Measurements from ENCODE around the gene DHX15. TPM values are rescaled to one million over a fixed set of nuclear protein-coding genes. Genes with fewer than 3 reads are reported as not detected.

Gene DHX15
- total RNA-seq, 4 donors from 2014 or later, result 113 to 334 (median 139) TPM

- H3K4me1 ChIP-seq, result no peaks in the 10 kb centered on the region
- no peak for DNase-seq
- H3K4me3 ChIP-seq, result no peak overlapping the region
- no peaks in the 10 kb centered on the region for H3K27me3 ChIP-seq
- H3K36me3 ChIP-seq, result no peaks in the 10 kb centered on the region
- no peak overlapping the region for H3K27ac ChIP-seq
- no peaks in the 10 kb centered on the region for H3K9me3 ChIP-seq
- TF ChIP-seq POLR2A (IDR thresholded peaks at IDR 0.05) (no peak), CTCF (IDR thresholded peaks at IDR 0.05) (no peak)
- intact Hi-C loops (cut with DNase I; ENCODE audit: low total_unique reads), result no loop called here
These were observed 13.7 kb upstream of the DHX15 start for GRCh38 chr4:24598025-24598424.

- Histone ChIP-seq H3K4me1 (no peaks in the 10 kb centered on the region), H3K9me3 (no peaks in the 10 kb centered on the region), H3K36me3 (no peaks in the 10 kb centered on the region), H3K4me3 (no peak overlapping the region), H3K27ac (no peak overlapping the region), H3K27me3 (no peaks in the 10 kb centered on the region)
- no peak for TF ChIP-seq CTCF (IDR thresholded peaks at IDR 0.05)
- no peak for TF ChIP-seq POLR2A (IDR thresholded peaks at IDR 0.05)
- no peak for DNase-seq
- intact Hi-C loops (cut with DNase I; ENCODE audit: low total_unique reads), result no loop called here
These were observed 11.3 kb upstream of the DHX15 start for GRCh38 chr4:24595659-24596058.

GRCh38 chr4:24594887-24595286, 10.5 kb upstream of the DHX15 start:
- H3K36me3 ChIP-seq, result no peaks in the 10 kb centered on the region
- H3K9me3 ChIP-seq, result no peaks in the 10 kb centered on the region
- DNase-seq, result no peak
- no peaks in the 10 kb centered on the region for H3K27me3 ChIP-seq
- H3K4me3 ChIP-seq, result no peak overlapping the region
- TF ChIP-seq POLR2A (IDR thresholded peaks at IDR 0.05) (no peak), CTCF (IDR thresholded peaks at IDR 0.05) (no peak)
- H3K27ac ChIP-seq, result no peak overlapping the region
- no peaks in the 10 kb centered on the region for H3K4me1 ChIP-seq
- intact Hi-C loops (cut with DNase I; ENCODE audit: low total_unique reads), result no loop called here

- DNase-seq, result no peak
- Histone ChIP-seq H3K27ac (no peak overlapping the region), H3K4me1 (no peaks in the 10 kb centered on the region), H3K36me3 (no peaks in the 10 kb centered on the region), H3K27me3 (no peaks in the 10 kb centered on the region), H3K4me3 (no peak overlapping the region), H3K9me3 (no peaks in the 10 kb centered on the region)
- TF ChIP-seq POLR2A (IDR thresholded peaks at IDR 0.05), result no peak
- no peak for TF ChIP-seq CTCF (IDR thresholded peaks at IDR 0.05)
- intact Hi-C loops (cut with DNase I; ENCODE audit: low total_unique reads), result no loop called here
These were observed 5.1 kb upstream of the DHX15 start for GRCh38 chr4:24589448-24589847.

GRCh38 chr4:24588216-24588954, 4.0 kb upstream of the DHX15 start:
- Histone ChIP-seq H3K4me3 (no peak overlapping the region), H3K9me3 (no peaks in the 10 kb centered on the region), H3K27me3 (no peaks in the 10 kb centered on the region), H3K36me3 (no peaks in the 10 kb centered on the region), H3K4me1 (no peaks in the 10 kb centered on the region), H3K27ac (no peak overlapping the region)
- DNase-seq, result no peak
- TF ChIP-seq POLR2A (IDR thresholded peaks at IDR 0.05), result no peak
- no peak for TF ChIP-seq CTCF (IDR thresholded peaks at IDR 0.05)
- intact Hi-C loops (cut with DNase I; ENCODE audit: low total_unique reads), result no loop called here

Measured in uterus (tissue), 4 donors.